Mucosa of rectum (tissue), 2 donors: Measurements from ENCODE around the gene VSIG10L2.

Experiments
- H3K27ac ChIP-seq, 2 donors: one replicate each; pipeline ENCODE4 v1.7.0; 2013; ENCODE audit warnings: inconsistent platforms in 2 of 2, low read depth in 2 of 2, low read length in 2 of 2
- H3K27me3 ChIP-seq, 2 donors: one replicate each; pipeline ENCODE4 v1.7.0; 2013; ENCODE audit warnings: low read length in 2 of 2; ENCODE audit not compliant: control insufficient read depth in 2 of 2, insufficient read depth in 2 of 2
- H3K36me3 ChIP-seq, 2 donors: one replicate each; pipeline ENCODE4 v1.7.0; 2013; ENCODE audit warnings: low read length in 2 of 2; ENCODE audit not compliant: control insufficient read depth in 2 of 2, insufficient read depth in 2 of 2
- H3K4me1 ChIP-seq, 2 donors: one replicate each; pipeline ENCODE4 v1.7.0; 2013; ENCODE audit warnings: low read length in 2 of 2, mild to moderate bottlenecking in 1 of 2; ENCODE audit not compliant: control insufficient read depth in 2 of 2, insufficient read depth in 2 of 2
- H3K4me3 ChIP-seq, 2 donors: one replicate each; pipeline ENCODE4 v1.7.0; 2013; ENCODE audit warnings: low read length in 2 of 2
- H3K9ac ChIP-seq, 2 donors: one replicate each; pipeline ENCODE4 v1.7.0; 2013; ENCODE audit warnings: low read length in 2 of 2, low read depth in 1 of 2, mild to moderate bottlenecking in 1 of 2
- H3K9me3 ChIP-seq, 2 donors: one replicate each; pipeline ENCODE4 v1.7.0; 2013; ENCODE audit warnings: low read length in 2 of 2; ENCODE audit not compliant: control insufficient read depth in 2 of 2
- donor health status: healthy.
- donor health status: Normal muscosa, but diverticular disease.

Gene VSIG10L2

DNA sequence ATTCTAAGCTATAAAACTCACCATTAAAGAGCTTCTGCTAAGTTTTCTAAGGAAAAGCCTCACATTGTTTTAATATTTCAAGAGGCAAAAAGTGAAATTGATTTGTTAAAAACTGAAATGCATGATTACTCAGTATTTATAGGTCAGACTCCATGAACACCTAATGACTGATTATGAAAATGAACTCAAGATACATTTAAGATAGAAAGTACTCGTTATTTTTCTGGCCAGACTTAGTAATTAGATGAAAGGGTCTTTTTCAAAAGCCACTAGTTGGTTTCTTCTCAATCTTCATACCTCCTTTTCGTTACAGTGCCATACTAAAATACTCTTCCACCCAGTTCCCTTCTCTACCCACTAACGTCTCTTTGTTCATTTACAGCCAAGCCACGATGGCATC lies 56.3 kb downstream of the VSIG10L2 start:
- no peak overlapping the region for H3K4me3 ChIP-seq
- no peaks in the 10 kb centered on the region for H3K36me3 ChIP-seq
- no peak overlapping the region for H3K27ac ChIP-seq
- no peaks in the 10 kb centered on the region for H3K27me3 ChIP-seq
- no peak overlapping the region for H3K9ac ChIP-seq
- H3K9me3 ChIP-seq, result no peaks in the 10 kb centered on the region
- H3K4me1 ChIP-seq, result no peaks in the 10 kb centered on the region
